ENCODE results near the gene SH3PXD2A.

DNA sequence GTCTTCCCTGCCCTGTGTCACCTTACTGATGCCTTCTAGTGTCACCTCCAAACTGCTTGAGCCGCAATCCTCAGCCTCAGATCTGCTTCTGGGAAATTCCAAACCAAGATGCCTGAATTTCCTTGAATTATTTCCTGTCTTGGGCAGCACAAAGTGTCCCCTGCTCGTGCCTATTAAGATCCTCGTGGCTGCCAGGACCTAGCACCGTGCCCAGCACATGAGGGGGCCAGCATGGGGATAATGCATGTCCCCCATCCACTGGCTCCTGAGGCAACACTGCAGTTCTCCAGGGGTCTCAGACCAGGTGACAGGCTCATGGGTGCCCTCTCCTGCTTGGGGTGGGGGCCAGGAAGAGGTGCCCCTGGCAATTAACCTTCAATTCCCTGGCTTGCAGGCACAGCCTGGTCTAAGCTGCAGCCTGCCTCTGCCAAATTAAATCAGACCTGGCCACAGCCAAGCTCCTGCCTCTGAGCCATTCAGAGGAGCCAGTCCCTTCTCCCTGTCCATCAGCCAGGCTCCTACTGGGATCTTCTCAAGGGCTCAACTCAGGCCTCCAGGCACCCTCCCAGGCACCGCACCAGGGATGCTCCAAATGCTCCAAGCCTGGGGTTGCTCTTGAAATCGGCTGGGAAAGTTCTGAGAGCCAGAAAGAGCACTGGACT lies 146.6 kb downstream of the SH3PXD2A start:
- no peak for TF ChIP-seq EZH2 (IDR thresholded peaks at IDR 0.05; ENCODE audit: borderline replicate concordance, low read depth, low read length, severe bottlenecking)
- TF ChIP-seq, protein P1, sequence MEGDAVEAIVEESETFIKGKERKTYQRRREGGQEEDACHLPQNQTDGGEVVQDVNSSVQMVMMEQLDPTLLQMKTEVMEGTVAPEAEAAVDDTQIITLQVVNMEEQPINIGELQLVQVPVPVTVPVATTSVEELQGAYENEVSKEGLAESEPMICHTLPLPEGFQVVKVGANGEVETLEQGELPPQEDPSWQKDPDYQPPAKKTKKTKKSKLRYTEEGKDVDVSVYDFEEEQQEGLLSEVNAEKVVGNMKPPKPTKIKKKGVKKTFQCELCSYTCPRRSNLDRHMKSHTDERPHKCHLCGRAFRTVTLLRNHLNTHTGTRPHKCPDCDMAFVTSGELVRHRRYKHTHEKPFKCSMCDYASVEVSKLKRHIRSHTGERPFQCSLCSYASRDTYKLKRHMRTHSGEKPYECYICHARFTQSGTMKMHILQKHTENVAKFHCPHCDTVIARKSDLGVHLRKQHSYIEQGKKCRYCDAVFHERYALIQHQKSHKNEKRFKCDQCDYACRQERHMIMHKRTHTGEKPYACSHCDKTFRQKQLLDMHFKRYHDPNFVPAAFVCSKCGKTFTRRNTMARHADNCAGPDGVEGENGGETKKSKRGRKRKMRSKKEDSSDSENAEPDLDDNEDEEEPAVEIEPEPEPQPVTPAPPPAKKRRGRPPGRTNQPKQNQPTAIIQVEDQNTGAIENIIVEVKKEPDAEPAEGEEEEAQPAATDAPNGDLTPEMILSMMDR (IDR thresholded peaks at IDR 0.05; ENCODE audit: borderline replicate concordance, extremely low read depth, low read length, poor library complexity, severe bottlenecking): no peak

Data from DND-41 (cell line).